NCI-H524 treated with DMSO at 0.1 percent for 48 hours (cell line): ENCODE data around the gene FBRS.
"Not testable (repeated sequence)": the region's sequence is repeated elsewhere in the genome, so short reads cannot be mapped to it uniquely, and the experiment has no call there.

Experiments used
- DNase-seq: peaks from one replicate; lab custom pipeline; 2025; lab: John Stamatoyannopoulos, UW

The FBRS gene

GRCh38 chr16:30698816-30699614 is 40.8 kb downstream of the FBRS start, which contains the start of gene SRCAP:
Gene SRCAP (plus strand): TSS chr16:30699171. CDS start chr16:30700825, 1,654 bp downstream.
- DNase-seq: no peak

DNA sequence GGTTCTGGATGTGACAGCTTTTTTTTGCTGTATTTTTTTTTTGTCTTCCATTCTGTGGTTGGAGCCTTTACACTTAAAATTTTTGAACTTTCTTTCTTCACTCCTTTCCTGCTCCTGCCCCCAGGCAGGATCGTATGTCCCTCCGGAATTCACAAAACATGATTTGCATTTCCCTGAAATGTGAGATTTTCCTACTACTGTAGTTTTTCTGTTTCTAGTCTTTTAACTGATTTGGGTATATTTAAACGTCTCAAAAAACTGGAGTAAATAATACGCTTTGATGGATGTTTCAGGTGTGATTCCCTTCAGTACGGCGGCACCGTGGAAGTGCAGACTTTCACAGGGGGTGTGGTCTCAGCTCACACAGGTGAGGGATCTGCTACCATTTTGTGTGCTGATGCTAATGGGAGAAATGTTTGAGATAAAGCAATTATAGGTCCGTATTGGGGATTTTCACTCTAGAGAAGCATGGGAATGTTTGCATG is 41.4 kb downstream of the FBRS start:
- DNase-seq: no peak

DNA sequence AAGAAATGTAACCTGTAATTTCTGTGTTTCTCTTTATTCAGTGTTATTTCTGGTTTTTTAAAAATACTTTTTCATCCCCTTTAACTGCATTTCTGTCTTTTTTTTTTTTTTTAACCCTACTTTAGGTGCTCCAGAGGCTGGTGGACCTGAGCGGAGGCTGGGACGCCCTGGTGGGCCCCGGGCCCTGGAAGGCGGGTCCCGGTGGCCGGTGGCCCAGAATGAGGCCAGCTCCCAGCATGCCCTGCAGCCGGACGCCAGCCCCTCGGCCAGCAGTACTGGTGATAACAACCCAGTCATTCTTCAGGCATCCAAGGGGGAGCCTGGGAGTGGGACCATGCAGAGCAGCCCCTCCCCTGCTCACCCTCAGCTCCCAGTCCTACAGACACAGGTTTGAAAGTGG is 42.3 kb downstream of the FBRS start:
- DNase-seq: no peak

DNA sequence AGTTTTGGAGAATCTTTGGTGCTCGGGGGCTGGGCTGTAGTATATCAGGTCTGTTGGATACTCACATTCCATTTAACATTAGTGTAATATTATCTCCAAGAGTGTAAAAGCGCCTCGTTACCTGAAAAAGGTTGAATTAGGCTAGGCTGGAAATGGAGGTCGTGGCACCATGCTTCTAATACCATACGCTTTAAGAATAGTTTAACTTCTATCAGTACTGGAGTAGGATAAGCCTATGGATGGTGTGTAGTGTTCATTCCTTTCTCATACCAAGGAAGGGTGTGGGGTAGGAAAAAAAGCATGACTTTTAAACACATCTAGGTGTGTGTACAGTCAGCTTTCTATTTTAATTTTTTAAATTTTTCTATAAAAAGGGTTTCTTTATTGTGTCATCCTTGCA is 42.7 kb downstream of the FBRS start:
- DNase-seq: no peak

DNA sequence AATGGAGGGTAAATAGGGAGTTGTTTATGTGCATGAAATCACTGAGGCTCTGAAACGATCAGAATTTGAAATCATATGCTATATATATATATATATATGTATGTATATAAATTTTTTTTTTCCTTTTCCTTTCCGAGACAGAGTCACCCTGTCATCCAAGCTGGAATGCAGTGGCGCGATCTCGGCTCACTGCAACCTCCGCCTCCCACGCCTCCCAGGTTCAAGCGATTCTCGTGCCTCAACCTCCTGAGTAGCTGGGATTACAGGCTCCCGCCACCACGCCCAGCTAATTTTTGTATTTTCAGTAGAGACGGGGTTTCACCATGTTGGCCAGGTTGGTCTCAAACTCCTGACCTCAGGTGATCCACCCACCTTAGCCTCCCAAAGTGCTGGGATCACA is 44.8 kb downstream of the FBRS start:
- not testable (repeated sequence) for DNase-seq

- no peak for DNase-seq
Measured at GRCh38 chr16:30703971-30704370, 45.7 kb downstream of the FBRS start.

- no peak for DNase-seq
Measured at GRCh38 chr16:30706046-30706445, 47.8 kb downstream of the FBRS start.

DNA sequence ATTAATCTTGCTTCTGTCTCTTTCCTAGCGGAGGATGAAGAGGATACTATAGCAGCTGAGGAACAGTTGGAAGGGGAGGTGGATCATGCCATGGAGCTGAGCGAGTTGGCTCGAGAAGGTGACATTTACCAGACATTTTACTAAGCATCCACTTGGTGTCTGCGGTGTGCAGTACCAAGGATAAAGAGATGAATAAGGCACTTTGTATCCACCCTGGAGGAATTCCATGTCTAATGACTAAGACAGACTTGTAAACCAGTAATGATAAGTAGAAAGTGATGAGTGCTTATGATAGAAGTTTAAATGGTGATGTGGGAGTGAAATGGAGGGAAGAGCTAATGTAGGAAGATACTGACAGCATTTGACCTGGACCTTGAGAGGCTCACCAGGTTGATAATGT is 52.7 kb downstream of the FBRS start:
- no peak for DNase-seq

DNA sequence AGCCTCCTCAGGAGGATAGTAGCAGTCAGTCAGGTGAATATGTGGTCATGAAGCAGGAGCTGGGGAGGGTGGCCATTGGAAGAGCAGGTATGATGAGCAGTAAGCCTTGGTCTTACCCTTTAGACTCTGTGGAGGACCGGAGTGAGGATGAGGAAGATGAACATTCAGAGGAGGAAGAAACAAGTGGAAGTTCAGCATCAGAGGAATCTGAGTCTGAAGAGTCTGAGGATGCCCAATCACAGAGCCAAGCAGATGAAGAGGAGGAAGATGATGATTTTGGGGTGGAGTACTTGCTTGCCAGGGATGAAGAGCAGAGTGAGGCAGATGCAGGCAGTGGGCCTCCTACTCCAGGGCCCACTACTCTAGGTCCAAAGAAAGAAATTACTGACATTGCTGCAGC is 53.5 kb downstream of the FBRS start:
- DNase-seq: no peak

DNA sequence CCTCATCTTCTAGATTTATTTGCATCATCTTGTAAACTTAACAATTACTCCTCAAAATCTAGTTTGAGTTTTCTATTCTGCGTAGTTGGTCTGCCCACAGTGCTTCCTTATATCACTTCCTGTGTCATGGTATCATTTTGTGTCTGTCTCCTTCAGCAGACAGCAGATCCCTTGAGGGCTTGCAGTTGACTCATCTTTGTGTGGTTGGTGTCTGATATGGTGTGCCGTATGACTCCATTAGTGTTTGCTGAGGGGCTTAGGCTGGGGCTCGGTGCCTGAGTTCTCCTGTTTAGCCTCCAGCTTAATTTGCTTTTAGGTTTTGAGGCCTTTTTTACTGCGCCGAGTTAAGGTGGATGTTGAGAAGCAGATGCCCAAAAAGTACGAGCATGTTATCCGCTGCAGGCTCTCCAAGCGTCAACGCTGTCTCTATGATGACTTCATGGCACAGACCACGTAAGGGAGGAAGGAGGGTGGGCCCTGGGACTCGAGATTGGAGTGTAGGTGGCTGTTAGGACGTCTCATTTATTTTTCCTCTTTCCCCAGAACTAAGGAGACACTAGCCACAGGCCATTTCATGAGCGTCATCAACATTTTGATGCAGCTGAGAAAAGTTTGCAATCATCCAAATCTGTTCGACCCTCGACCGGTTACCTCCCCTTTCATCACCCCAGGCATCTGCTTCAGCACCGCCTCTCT is 57.7 kb downstream of the FBRS start:
- DNase-seq: no peak

DNA sequence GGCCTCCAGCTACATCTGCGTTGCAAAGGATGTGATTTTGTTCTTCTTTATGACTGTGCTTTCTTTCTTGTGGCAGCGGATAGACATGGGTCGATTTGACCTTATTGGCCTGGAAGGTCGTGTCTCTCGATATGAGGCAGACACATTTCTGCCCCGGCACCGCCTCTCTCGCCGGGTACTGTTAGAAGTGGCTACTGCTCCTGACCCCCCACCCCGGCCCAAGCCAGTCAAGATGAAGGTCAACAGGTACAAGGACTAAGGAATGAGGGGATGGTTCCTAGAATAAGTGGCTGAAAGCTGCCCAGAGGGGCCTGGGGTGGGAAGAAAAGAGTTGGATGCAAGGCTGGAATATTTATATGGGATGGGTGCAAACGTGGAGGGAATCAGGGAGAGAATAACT is 61.9 kb downstream of the FBRS start:
- DNase-seq: no peak
